ENCODE measurements around the gene PPWD1. TPM values are rescaled to one million over a fixed set of nuclear protein-coding genes. Genes with fewer than 3 reads are reported as not detected.
"Not testable (repeated sequence)": the region's sequence is repeated elsewhere in the genome, so short reads cannot be mapped to it uniquely, and the experiment has no call there.

PPWD1 gene
- total RNA-seq, 1 donor from 2014 or later = 17.0 TPM

GRCh38 chr5:65612298-65612907, 49.3 kb downstream of the PPWD1 start:
- intact Hi-C loops (cut with DNase I) = no loop called here
- ATAC-seq (ENCODE audit: poor library complexity) (no peak), DNase-seq (no peak)

- intact Hi-C loops (cut with DNase I) = no loop called here
- ATAC-seq (ENCODE audit: poor library complexity) (no peak), DNase-seq (no peak)
Observed at GRCh38 chr5:65620021-65620420, 56.9 kb downstream of the PPWD1 start.

- ATAC-seq (ENCODE audit: poor library complexity); DNase-seq; intact Hi-C loops (cut with DNase I): not testable (repeated sequence)
Observed at GRCh38 chr5:65621961-65622360, 58.9 kb downstream of the PPWD1 start.

DNA sequence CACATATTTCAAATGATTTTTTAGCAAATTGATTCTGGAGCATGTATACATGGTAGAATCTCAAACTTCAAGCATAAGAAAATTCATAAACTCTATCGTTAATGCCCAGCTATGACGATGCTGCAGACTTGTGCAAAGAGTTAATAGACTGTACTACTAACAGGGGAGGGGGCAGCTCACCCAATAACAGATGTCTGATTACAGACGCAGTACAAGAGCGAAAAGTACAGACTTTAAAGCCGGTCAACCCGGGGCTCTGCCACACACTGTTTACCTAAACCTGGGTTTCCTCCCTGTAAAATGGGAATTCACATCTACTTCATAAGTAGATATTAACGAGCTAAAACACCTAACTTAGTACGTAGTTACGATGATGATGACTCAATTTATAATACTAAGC, 60.4 kb downstream of the PPWD1 start:
- intact Hi-C loops (cut with DNase I) = no loop called here
- ATAC-seq (ENCODE audit: poor library complexity) (no peak), DNase-seq (no peak)

DNA sequence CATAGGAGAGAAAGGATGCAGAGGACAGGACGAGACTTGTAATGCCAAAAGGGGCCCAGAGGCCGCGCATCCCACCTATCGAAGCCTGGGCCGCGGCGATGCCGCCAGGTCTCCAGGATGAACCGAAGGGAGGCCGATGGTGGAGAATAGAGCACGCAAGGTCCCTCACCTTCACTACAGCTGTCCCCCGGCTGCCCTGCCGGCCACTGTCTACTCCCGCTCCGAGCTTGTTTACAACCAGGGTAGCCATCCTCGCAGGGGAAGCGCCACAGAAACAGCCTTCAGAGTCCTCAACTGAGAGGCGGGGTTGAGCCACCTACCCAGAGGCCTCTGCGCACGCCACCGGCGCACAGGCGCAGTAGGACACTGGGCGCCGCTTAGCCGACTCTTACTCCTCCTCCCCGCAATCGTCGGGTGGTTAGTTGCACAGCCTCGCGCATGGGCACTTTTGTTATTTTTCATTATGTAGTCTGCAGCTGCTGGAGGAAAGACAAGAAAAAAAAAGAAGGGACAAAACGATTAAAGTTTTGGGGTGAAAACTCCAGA, 61.0 kb downstream of the PPWD1 start, which contains the start of gene TRIM23:
Gene TRIM23, minus strand, starts transcription at position 309 of the 546 bp plus-strand sequence. Its CDS starts 59 bp downstream, at position 250.
- peak; percentile 98 for ATAC-seq (ENCODE audit: poor library complexity)
- intact Hi-C loops (cut with DNase I) = no loop called here
- DNase-seq = peak; percentile 95

DNA sequence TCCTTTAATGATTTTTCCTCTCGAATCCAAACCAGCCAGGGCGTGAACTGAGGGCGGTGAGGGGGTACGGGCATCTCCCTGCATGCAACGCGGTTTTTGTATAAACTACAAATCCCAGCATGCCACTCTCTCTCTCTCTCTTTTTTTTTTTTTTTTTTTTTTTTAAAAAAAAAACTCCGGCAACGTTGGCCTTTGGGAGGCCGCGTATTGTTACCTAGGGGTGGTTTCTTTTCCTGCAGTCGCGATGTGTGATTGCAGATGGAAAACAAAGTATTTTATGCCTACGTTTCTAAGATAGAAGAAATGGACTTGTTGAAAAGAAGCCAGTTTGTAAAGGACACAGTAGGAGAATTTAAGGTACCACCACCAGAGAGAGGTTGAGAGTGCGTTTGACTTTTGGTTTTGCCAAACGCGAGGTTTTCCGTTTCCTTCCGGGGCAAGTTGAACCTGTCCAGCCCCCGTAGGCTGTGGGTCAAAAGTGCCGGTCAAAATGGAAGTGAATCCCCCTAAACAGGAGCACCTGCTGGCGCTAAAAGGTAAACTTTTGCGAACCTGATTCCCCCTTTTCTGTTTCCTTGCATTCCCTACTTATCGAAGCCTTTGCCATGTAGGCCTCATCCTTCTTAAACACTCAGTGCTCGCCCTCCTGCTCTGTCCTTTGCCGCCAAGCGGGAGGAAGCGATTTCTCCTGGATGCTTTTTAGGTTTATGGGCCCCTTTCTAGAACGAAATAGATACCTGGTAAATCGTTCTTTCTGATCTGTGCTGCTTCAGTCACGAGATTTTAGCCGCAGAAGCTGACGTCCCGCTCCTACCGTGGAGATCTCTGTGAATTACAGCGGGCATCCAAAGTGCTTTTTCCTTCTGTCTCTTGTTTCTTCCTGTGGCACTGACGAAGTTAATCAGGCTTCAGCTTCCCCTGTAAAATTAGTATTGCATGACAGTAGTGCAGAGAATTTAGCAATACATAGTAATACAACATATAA, 61.8 kb downstream of the PPWD1 start, which contains the start of the genes SHLD3 and TRAPPC13:
Gene SHLD3, plus strand, starts transcription at position 457 of the 985 bp plus-strand sequence. CDS start 4,561 bp downstream, outside the sequence.
Gene TRAPPC13, plus strand, starts transcription at position 457 of the 985 bp plus-strand sequence. Its CDS starts 34 bp downstream, at position 491.
- peak; percentile 94 for ATAC-seq (ENCODE audit: poor library complexity)
- intact Hi-C loops (cut with DNase I) = no loop called here
- DNase-seq = peak; percentile 80

GRCh38 chr5:65625743-65626142, 62.6 kb downstream of the PPWD1 start:
- DNase-seq (no peak), ATAC-seq (ENCODE audit: poor library complexity) (no peak)
- intact Hi-C loops (cut with DNase I) = no loop called here

- ATAC-seq (ENCODE audit: poor library complexity) = no peak
Observed at GRCh38 chr5:65630981-65631380, 67.9 kb downstream of the PPWD1 start.

More at GRCh38 chr5:65630981-65631380, 67.9 kb downstream of the PPWD1 start:
- DNase-seq = no peak
- intact Hi-C loops (cut with DNase I) = no loop called here

Other genes starting within 250 kb of the PPWD1 start
- 0.78 TPM for gene ADAMTS6, start 81.4 kb upstream of the PPWD1 start, total RNA-seq
- 0.67 TPM for gene CENPK, start 128 bp upstream of the PPWD1 start, total RNA-seq
- gene TRIM23, start 61.0 kb downstream of the PPWD1 start, total RNA-seq = 17.9 TPM
- 1.2 TPM for gene SHLD3, start 61.7 kb downstream of the PPWD1 start, total RNA-seq
- 18.3 TPM for gene TRAPPC13, start 61.7 kb downstream of the PPWD1 start, total RNA-seq
- gene SGTB, start 158.8 kb downstream of the PPWD1 start, total RNA-seq = 4.7 TPM
- 15.1 TPM for gene NLN, start 158.9 kb downstream of the PPWD1 start, total RNA-seq

All from Right ventricle myocardium superior (tissue), 1 donor.